AG09319 (cell line): ENCODE results near the gene S100A7.
A peak's percentile ranks its signal among the peaks of the same experiment; 100 is the strongest.
"Not testable (repeated sequence)": the region's sequence is repeated elsewhere in the genome, so short reads cannot be mapped to it uniquely, and the experiment has no call there.

Experiments
- DNase-seq: peaks from one replicate; pipeline ENCODE4 v3.0.0-alpha.2; 2010; ENCODE audit warnings: low read depth; ENCODE audit errors: extremely low read depth
- TF ChIP-seq, protein P1 (sequence below): IDR thresholded peaks from 2 replicates; pipeline ENCODE4 v1.5.1; 2011; ENCODE audit warnings: low read depth, mild to moderate bottlenecking, inconsistent platforms, low read length, moderate library complexity

Gene S100A7

DNA sequence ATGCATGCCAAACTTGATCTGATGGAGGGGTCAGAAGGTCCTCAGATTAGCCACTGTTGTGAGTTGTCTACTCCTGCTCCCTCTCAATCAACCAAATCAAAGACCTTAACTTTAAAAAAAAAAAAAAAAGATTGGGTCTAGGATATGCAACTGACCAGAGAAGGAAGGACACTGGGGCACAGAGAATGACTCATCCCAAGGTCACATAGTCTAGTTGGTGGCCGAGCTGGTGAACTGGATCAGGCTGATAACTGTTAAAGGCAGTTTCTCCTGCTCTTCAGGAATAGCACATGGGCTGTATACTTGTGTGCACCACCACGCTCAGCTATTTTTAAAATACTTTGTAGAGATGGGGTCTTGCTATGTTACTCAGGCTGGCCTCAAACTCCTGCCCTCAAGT lies 14.8 kb upstream of the S100A7 start:
- DNase-seq, result no peak

DNA sequence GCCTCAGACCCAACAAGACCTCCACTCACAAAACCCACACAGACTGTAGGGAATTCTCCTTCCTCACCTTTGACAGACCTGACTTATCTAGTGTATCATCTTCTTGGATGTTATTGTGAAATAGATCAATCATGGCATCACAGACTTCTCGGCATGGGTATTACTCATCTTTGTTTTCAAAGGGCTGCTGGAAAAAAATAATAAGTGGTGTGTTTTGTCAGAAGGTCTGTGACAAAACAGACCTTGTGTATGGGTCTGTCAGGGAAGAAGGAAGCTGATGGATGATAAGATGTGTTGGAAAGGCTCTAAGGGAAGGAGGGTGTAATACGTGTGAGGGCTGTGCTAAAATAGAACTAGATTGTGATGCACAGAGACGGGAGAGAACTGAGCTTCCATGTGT lies 13.9 kb upstream of the S100A7 start:
- TF ChIP-seq, protein P1, sequence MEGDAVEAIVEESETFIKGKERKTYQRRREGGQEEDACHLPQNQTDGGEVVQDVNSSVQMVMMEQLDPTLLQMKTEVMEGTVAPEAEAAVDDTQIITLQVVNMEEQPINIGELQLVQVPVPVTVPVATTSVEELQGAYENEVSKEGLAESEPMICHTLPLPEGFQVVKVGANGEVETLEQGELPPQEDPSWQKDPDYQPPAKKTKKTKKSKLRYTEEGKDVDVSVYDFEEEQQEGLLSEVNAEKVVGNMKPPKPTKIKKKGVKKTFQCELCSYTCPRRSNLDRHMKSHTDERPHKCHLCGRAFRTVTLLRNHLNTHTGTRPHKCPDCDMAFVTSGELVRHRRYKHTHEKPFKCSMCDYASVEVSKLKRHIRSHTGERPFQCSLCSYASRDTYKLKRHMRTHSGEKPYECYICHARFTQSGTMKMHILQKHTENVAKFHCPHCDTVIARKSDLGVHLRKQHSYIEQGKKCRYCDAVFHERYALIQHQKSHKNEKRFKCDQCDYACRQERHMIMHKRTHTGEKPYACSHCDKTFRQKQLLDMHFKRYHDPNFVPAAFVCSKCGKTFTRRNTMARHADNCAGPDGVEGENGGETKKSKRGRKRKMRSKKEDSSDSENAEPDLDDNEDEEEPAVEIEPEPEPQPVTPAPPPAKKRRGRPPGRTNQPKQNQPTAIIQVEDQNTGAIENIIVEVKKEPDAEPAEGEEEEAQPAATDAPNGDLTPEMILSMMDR, result no peak
- DNase-seq, result no peak

More for the DNA sequence above, 14.8 kb upstream of the S100A7 start:
- TF ChIP-seq, protein P1, result no peak

DNA sequence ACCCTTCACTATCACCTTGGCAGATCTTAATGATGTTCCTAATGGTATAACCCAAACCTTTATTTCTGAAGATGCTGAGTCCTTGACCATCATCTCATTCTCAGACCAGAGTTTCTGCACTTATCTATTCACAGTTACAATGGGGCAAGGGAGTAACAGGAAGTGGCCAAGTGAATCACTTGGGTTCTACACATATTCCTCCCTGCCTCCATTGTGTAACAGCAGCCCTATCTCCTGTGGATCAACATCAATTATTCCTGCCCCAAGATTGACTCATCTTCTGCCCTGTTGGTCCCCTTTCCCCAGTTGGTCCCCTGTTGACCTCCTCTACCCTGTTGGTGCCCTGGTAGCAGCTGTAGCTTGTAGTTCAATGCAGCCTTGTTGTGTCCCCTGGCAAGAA lies 10.3 kb upstream of the S100A7 start:
- TF ChIP-seq, protein P1, result no peak
- DNase-seq, result no peak

DNA sequence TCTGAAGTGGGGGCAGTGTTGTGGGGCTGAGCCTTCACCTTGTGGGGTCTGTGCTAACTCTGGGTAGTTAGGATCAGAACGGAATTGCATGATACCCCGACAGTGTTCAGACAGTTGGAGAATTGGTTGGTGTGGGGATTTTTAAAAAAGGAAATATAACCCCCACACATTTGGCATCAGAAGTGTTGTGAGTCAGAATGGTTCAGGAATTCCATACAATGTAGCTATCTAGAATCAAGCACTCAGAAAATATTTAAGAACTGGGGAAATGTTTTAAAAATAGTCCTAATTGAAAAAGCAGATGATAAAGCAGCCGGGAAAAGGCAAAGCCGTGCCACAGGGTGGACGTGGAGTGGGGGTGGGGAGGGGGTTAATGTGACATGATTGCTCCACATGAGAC lies 6.5 kb upstream of the S100A7 start:
- TF ChIP-seq, protein P1, result no peak
- DNase-seq, result no peak

DNA sequence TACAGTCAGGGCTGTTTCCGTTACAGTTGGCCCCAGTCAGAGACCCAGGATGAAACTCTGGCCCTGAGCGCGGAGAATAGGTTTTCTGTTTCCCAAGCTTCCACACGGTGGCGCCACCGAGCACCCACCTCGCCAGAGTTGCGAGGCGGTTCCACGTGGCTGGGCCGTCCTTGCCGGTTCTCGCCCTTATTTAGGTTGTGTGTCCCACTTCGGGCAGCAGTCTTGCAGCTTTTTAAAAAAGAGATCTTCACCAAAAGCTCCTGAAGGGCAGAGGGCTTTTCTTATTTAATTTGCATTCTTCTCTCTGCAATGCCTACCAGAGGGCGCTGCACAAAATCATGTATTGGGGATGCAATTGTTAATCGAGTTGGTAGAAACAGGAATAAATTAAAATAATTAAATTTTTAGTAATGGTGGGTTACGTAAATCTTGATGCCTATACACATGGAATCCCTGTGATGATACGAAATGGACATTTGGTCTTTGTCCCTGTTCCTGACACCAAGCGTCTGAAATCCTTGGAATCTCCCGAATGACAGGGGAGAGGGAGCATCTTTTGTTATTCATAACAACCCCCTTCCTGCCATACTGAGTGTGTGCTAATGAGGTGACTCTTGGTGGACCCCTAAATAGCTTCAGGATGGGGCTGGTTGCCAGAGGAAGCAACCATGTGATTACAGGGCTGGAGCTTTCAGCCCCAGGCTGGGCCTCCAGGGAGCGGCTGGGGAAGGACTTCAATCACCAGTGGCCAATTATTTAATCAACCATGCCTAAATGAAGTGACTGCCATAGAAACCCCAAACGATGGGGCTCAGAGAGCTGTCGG lies 5.6 kb upstream of the S100A7 start:
- no peak for DNase-seq
- TF ChIP-seq, protein P1, result peak; percentile 67

DNA sequence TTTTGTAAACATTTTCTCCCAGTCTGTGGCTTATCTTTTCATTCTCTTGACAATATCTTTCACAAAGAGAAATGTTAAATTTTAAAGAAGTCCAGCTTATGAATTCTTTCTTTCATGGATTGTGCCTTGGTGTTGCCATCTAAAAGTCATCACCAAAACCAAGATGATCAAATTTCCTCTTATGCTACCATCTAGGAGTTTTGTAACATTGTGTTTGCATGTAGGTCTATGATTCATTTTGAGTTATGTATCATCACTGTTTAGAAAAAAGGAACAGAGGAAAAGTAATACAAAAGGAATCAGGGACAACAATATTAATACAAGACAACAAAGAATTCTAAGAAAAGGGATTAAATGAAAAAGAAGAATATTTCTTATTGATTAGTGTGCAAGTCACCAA lies 2.3 kb upstream of the S100A7 start:
- not testable (repeated sequence) for DNase-seq

DNA sequence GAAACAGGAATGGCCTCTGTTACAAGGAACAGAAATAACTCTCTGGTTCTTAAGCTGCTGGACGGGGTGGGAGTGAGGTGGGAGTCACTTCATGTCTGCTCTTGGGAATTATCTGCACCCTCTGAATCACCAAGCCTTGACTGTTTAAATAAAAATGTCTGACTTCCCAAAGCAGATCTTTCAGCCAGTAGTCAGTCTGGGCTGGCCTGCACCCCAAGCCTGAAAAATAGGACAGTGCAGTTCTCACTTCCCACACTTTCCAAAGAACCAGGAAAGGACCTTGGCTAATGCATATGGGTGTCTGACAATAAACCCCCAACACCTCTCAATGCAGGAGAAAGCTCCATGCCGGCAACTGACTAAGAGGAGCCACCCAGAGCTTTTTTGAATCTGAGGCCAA lies 796 bp downstream of the S100A7 start:
- TF ChIP-seq, protein P1, result no peak
- no peak for DNase-seq

DNA sequence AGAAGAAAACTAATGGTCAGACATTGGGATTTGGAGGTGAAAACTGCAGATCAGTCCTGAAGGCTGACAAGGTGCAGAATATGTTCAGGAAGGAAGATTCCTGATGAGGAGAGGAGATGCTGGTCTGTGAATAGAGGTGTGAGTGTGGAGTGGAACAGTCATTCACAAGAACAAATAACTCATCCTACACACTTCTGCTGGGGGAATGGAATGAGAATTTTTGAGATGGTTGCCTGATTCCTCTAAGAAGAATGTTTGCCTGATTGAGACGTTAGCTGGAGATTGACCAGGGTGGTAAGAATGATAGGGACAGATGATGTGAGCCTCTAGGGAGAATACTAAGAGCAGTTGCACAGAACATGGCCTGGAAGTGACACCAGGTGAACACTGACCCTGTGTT lies 4.1 kb downstream of the S100A7 start:
- TF ChIP-seq, protein P1, result no peak
- no peak for DNase-seq

DNA sequence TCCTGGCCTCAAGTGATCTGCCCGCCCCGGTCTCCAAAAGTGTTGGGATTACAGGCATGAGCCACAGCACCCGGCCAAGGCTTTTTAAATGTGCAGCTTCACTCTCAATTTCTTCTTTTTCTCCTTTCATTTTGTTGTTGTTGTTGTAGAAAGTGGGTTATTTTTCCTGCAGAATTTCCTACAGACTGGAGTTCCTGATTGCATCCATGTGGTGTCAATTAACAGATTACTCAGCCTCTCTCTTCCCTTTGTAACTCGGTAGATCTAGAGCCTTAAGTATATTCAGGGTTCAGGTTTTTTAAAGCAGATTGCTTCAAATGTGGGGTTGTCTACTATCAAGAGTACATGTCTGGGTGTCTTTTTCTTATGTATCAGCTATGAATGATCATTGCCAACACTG lies 11.6 kb downstream of the S100A7 start:
- not testable (repeated sequence) for DNase-seq
